Activated CD4-positive, alpha-beta T cell treated with anti-CD3 and anti-CD28 coated beads, Interleukin-2, amount 50 U/mL, for 24 hours (primary cell): ENCODE measurements around the gene TBCCD1.
A peak's percentile ranks its signal among the peaks of the same experiment; 100 is the strongest.
"Not testable (repeated sequence)": the region's sequence is repeated elsewhere in the genome, so short reads cannot be mapped to it uniquely, and the experiment has no call there.

ENCODE experiments used
- DNase-seq, 2 donors: peaks; one replicate each; pipeline ENCODE4 v3.0.0-alpha.2; 2020; ENCODE audit warnings: low read depth in 1 of 2, low spot score in 1 of 2

The TBCCD1 gene

DNA sequence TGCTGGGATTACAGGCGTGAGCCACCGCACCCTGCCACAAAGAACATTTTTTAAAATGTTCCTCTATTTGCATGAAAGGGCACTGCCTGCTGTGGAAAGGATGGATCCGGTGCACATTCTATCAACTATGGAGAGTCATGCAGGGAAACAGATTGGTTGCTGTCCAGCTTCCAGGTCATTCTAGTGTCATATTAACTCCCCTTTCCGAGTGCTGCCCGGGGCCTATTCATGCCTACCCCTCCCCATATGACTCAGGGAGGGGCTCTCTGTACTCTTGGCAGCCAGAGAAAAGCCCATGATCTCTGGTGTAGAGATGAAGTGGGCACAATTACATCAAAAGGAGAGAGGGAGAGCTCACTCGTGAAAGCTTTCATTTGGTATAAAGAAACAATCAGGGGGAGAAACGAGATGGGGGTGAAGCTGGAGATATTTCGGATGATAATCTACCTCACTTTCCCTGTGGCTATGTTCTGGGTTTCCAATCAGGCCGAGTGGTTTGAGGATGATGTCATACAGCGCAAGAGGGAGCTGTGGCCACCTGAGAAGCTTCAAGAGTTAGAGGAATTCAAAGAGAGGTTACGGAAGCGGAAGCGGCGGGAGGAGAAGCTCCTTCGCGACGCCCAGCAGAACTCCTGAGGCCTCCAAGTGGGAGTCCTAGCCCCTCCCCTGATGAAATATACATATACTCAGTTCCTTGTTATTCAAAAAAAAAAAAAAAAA, 29.6 kb upstream of the TBCCD1 start:
- DNase-seq, result no peak

DNA sequence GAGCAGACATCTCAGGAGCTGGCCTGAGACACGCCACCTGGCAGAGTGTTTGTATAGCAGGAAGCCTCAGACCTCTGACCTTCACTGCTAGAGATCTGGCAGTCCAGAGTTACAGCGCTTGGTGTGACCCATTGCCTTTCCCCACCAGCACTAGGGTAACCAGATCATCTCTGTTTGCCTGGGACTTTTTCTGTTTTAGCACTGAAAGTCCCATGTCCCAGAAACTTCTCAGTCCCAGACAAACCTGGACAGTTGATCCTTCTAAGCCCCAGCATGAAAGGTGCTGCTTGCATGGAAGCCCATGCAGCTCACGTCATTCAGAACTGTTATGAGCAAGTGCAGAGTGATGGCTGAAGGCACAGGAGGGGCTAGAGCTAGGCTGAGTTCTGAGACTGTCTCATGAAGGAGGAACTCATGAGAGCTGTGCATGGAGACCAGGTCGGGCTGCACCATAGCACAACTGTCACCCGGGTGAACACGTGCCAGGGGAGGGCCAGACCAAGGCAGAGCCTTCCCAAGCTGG, 27.5 kb upstream of the TBCCD1 start:
- no peak for DNase-seq

DNA sequence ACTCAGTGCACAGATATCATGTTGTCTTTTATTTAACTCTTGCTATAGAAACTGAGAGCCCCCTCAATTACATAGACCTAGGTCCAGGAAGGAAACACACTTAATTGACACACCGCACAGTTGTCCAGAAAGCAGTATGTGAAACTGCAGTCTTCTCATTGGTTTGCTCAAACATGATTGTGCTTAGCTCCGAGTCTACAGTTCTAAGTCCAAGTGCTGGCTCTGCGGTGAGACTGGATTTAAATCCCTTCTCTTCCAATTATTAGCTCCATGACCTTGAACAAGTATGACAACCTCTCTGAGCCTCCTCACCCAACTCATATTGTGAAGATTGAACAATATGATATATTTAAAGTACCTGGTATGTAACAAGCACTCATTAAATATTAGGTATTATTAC, 26.7 kb upstream of the TBCCD1 start:
- DNase-seq, result no peak

DNA sequence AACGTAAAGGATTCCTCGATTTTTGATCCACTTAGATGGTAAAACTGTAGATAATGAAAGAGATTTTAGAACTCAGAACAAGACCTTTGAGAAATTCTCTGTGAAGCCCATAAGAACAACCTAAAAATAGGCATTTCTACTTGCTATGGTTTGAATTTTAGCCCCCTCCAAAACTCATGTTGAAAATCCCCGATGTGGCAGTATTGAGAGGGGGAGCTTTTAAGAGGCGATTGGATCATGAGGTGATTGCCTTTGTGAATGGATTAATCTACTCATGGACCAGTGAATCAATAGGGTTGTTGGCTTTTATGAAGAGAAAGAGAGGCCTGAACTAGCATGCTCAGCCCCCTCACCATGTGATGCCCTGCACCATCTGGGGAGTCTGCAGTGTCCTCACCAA, 25.5 kb upstream of the TBCCD1 start:
- DNase-seq, result no peak

DNA sequence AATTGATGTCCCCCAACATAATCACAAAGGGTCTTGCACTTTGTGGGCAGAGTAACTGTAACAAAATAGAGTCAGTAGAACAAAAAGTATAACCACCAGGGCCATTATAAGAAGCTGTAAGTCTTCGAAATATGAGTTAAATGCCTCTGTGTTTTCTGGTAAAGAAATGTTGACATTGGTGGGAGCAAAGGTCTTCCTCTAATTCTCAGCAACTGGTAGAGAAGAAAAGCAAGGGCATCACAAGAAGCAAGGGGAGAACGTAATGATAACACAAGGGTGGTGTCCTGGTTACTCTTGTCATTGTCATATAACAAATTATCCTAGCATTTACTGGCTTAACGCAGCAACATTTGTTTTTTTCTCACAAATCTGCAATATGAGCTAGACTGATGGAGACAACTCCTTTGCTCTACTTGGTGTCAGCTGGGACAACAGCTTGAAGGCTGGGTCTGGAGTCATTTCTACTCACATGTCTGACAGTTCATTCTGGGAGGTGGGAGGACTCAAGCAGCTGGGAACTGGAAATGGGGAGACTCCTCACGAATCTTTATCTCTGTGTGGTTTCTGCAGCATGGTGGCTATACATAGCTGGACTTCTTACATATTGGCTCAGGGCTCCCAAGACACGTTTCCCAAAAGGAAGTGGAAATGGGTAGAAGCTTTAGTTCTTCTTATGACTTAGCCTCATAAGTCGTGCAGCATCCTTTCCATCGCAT, 23.6 kb upstream of the TBCCD1 start:
- no peak for DNase-seq

DNA sequence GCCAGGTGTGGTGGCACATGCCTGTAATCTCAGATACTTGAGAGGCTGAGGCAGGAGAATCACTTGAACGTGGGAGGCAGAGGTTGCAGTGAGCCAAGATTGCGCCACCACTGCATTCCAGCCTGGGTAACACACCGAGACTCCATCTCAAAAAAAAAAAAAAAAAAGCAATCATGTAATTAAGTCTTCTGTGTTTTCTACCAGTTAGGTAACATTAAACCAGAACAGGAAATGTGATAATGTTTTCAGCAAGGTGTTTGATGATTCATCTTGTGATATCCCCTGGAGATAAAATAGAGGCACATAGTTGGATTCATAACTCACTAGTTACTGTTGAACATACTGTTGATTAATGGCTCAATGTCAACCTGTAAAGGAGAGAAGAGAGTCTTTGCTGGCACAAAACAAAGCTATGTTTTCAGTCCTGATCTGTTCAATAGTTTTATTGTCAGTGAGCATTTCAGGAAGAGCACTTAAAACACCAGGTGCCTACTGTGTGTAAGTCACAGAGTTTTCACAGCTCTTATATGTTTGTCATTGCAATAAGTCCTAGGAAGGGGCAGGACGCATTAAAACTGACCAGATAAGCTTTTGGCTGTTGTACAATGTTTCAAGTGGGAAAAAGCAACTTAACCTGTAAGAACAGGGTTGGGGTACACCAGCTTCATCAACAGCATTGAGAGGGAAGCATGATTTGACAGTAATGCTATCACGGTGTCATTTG, 22.9 kb upstream of the TBCCD1 start:
- no peak for DNase-seq

DNA sequence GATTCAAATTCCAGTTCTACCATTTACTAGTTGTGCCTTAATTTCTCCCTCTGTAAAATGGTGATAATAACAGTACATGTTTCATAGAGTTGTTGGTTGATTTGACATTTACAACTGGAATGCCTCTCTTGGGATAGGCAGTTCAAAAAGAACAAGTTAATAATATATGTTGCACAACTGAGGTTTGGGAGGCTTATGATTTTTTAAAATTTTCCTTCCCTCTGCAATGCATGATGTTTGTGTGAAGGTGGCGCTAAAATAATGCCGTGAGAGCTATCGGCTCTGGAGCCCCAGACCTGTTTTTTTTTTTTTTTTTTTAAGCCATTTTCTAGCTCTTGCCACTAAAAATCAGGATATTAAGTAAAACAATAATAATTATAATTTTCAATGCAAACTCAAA, 22.0 kb upstream of the TBCCD1 start:
- no peak for DNase-seq

DNA sequence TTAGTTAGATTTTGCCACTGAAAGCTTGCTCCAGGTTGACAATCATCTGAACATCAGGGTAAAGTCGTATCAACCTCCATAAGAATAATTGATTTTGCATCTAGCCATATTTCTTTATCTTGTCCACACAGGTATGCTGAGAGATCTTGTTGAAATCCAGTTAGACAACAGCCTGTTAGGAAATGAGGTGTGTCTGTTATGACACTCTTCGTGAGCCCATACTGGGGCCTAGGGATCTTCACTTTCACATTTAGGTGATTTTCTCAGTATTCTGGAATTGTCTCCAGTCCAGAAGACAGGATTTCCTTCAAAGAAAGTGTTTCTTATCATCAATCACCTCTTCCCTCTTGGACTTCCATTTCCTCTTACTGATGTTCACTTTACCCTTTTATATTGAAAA, 21.5 kb upstream of the TBCCD1 start:
- DNase-seq, result no peak

DNA sequence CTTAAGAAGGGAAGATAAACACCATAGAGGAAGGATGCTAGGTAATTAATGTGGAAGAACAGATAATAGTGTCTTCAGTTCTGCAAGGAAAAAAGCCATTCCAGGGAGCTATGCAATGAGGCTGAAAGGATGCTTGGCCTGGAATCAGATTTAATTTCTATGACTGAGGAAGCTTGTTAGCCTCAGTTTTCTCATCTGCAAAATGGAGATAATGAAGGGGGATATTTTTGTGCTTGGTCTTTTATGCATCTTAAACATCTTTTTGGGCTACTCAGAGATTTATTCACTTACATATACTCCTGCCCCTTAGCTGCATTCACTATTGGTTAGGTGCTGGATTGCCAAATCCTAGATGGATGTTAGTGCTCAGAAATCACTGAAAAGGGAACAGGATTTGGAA, 20.0 kb upstream of the TBCCD1 start:
- no peak for DNase-seq

DNA sequence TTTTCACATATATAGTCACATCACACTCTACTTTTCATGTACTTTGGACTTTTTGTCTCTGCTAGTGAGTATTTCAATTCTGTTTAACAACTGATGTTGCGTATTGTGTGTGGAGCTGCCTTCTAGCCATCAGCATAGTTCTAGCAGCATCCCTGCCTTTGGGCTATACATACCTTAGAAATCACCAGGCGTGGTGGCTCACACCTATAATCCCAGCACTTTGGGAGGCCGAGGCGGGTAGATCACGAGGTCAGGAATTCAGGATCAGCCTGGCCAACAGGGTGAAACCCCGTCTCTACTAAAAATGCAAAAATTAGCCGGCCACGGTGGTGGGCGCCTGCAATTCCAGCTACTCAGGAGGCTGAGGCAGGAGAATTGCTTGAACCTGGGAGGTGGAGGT, 19.1 kb upstream of the TBCCD1 start:
- DNase-seq, result not testable (repeated sequence)

DNA sequence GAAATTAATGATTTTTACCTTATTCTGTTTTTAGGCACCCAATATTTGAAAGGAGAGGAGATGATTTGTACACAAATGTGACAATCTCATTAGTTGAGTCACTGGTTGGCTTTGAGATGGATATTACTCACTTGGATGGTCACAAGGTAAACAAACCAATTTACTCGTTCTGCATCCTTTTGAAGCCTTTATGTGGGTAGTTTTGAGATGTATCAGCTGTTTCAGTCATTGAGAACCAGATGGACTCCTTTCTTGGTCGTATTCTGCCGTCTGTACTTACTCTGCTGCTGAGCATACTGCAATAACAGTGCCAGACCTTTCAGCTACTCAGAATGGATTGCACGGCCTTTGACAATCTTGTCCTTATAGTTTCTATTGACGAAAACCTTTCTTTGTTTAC, 16.7 kb upstream of the TBCCD1 start:
- no peak for DNase-seq

DNA sequence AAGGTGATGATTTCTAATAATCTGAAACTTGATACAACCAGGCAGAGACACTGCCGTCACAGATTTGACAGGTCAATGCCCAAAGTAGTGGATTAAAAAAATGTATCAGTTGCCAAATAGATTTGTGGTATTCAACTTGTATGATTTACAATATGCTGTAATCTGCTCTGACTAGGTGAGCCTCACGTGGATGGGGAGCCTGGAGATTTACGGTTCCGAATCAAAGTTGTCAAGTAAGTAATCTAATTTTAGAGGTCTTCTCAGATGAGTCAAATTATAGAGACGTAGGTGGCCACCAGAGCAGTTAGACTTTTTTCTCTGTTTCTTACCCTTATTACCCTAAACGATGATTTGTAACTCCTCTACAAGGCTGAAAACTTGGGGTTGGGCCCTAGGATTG, 15.4 kb upstream of the TBCCD1 start:
- DNase-seq, result no peak

DNA sequence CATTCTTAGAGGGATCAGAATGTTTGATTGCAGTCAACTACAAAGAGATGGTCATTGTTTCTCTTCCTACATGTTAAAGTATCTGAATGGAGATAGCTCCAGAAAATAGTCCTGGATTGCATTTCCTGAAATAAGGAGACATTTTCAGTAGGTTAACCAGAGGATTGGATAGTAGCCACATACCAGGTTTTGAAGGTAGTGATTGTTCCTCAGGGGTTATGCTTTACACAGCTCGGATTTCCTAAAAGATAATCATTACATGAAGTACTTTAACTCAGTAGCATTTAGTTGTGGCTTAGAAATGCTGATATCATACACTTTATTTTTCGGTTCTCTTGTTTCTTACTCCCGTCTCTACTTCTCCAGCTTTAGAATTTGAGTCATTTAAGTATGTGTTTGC, 13.6 kb upstream of the TBCCD1 start:
- no peak for DNase-seq

DNA sequence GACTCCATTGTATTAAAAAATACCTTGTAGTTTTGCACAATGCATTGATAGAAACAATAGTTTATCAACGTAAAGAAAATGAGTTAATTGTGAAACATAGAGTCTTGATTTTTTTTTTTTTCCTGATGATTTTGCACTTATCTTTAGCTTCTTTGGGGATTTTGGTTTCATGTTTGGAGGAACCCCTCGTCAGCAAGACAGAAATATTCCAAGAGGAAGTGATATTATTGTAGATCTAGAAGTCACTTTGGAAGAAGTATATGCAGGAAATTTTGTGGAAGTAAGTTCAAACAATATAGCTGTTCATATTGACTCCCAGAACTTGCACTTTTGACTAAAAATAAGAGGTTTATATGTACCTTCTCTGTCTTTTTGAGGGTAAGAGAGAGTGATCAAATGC, 10.4 kb upstream of the TBCCD1 start:
- no peak for DNase-seq

DNA sequence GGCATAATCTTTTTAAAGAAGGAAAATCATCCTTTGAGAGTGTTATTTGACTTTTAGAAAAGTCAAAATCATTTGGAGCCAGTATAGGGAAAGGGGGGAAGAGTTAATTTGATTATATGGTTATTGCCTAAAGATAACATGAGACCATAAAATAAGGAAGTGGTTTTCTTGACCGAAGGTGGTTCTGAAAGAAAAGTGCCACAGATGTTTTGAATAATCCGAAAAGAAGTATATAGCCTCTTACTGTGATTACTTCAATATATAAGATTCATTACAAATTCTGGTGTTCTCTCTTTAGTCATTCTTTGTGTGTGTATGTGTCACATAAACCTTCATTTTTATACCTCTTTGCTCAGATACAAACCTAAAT, 4.5 kb upstream of the TBCCD1 start:
- no peak for DNase-seq

DNA sequence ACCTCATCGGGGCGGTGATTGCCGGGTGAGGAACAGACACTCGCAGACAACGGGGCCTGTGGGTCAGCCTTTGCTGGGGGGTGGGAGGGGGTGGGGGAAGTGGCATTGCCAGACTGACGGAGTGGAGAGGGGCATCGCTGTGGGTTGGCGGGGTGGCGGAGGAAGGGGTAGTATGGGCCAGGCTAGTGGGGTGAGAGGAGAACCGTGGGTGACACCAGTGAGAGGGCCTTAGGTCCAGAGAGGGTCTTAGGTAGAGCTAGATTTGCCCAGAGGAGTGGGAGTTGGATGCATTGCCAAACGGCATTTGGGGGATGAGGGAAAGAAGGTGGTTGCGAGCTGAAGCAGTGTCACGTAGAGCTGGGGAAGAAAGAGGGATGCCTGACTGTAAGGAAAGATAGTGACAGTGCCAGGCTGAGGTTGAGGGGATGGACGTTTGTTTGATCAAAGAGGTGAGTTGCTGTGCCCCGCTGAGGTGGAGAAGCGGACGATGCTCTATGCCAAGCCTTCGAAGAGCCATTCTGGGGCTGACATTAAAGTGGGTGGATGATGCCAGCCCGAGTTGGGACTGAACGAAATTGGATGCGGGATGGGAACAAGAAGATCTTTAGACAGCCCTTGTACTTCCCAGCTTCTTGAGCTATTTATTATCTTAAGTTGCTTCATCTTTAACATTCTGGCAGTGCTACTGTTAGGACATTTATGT, 4.0 kb upstream of the TBCCD1 start:
- DNase-seq, result no peak

DNA sequence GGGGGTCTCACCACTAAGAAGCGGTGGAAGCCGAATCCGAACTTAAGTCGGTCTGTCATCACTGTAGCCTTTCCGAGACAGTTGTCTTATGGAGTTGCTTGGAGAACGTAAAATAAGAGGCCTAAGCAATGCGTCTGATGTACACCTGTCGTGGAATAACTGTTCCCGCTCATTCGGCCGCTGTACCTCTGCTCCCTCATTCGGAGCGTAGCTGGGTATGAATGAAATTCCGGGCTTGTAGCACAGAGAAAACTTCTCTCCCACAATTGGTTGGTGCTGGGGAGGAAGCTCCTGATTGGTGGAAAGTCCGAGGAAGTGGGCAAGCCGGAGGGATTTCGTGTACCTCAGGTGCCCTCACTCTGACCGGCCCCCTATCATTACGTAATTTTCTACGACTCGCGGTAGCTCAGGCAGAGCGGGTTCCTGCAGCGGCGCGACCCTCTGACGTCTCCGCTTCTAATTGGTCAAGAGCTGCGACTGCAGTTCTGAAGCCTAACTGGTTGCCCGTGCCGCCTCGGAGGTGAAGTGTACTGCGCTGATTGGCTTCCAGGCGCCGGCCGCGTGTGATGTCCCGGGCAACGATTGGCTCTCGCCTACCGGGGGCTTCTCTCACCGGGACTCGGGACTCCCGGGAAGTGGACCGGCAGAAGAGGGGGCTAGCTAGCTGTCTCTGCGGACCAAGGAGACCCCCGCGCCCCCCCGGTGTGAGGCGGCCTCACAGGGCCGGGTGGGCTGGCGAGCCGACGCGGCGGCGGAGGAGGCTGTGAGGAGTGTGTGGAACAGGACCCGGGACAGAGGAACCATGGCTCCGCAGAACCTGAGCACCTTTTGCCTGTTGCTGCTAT, 3.2 kb upstream of the TBCCD1 start, which contains the start of gene DNAJB11:
Gene DNAJB11 (plus strand): TSS at position 625 of the 845 bp plus-strand sequence. CDS start 178 bp downstream, at position 803.
- peak; percentile 91 to 99 for DNase-seq

DNA sequence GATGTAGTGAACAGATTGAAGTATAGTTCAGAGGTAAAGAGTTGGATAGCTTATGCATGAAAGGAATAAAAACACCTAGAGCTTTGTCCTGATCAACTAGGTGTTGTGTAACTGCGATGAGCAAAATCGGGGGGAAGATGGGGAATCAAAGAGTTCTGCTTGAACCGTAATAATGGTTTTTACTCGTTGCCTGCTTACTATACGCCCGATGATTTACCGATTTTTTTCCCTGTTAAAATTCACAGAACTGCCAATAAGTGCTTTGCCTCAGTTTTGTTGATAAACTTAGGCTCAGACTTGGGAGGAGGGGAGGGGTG, 2.6 kb upstream of the TBCCD1 start:
- DNase-seq, result no peak

DNA sequence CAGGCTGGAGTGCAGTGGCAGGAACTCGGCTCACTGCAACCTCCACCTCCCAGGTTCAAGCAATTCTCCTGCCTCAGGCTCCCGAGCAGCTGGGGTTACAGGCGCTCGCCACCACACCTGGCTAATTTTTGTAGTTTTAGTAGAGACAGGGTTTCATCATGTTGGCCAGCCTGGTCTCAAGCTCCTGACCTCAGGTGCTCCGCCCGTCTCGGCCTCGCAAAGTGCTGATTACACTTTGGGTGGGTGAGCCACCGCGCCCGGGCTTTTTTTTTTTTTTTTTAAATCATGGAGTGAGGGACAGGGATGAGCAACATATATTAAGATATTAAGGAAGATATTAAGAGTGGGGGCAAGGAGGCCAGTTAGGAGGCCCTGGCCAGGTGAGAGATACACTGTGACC, 2.2 kb upstream of the TBCCD1 start:
- DNase-seq, result not testable (repeated sequence)

DNA sequence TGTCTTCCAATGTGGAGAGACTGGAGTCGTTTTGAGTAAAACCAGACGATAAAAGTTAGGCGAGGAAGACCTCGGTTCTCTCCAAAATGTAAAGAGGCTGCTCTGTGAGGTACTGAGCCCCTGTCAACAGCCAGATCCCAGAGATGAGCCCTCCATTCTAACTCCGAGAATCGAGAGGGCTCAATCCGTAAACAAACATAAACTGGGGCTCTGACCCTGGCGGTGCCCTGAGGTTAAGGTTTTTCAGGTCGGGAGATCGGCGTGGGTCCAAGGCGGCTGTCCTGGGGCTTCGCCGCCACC, 417 bp downstream of the TBCCD1 start:
- no peak for DNase-seq

DNA sequence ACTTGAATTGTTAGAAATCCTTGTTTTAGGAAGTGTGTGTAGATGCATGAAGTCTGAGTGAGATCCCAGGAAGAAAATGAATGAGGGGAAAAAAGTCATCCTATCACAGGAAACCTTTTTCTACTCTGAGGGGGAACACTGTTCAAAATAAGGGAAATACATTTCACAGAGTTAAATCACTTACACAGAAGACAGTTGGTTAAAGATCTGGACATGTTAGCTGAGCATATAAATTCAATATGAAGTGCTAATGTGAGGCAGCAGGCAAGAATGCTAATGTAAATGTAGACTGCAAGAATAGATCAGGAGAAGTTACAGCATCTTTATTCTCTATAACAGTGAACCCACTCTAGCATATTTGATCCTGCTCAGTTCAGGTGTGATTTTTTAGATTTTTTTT, 2.6 kb downstream of the TBCCD1 start:
- DNase-seq, result no peak
